WTC11 (cell line): ENCODE results near the gene SOCS7. TPM values are rescaled to one million over a fixed set of nuclear protein-coding genes. Genes with fewer than 3 reads are reported as not detected.

ENCODE experiments used
- ATAC-seq: fragments of 200-7000 bp; cut with Tn5 transposase; 2 replicates; pipeline ENCODE4 v1.10.0; 2021; ENCODE audit warnings: mild to moderate bottlenecking, moderate library complexity
- CTCF ChIA-PET: fragments of 300-600 bp; sonication (Branson Sonifier 250); formaldehyde crosslinking; loops from one replicate; lab custom pipeline; 2021; ENCODE audit warnings: antibody characterized with exemption; lab: Charles Lee
- POLR2A ChIA-PET: fragments of 350-600 bp; sonication (Branson Sonifier 250); formaldehyde crosslinking; loops from one replicate; lab custom pipeline; 2021; ENCODE audit warnings: antibody characterized with exemption; lab: Charles Lee
- DNase-seq: peaks from one replicate; pipeline ENCODE4 v3.0.0; 2021; ENCODE audit warnings: low spot score
- H3K27ac Mint-ChIP-seq: 2 replicates; pipeline ENCODE4 v1.8.0; 2021; ENCODE audit warnings: mixed read lengths
- H3K27me3 Mint-ChIP-seq: 2 replicates; pipeline ENCODE4 v1.8.0; 2021; ENCODE audit warnings: low read depth, mild to moderate bottlenecking, moderate library complexity, mixed read lengths
- H3K36me3 Mint-ChIP-seq: 2 replicates; pipeline ENCODE4 v1.8.0; 2021; ENCODE audit warnings: mixed read lengths
- H3K4me1 Mint-ChIP-seq: 2 replicates; pipeline ENCODE4 v1.8.0; 2022; ENCODE audit warnings: mixed read lengths
- H3K4me3 Mint-ChIP-seq: 2 replicates; pipeline ENCODE4 v1.8.0; 2021; ENCODE audit warnings: mild to moderate bottlenecking, moderate library complexity, mixed read lengths
- H3K9me3 Mint-ChIP-seq: 2 replicates; pipeline ENCODE4 v1.8.0; 2021; ENCODE audit warnings: mixed read lengths
- ATF6 ChIP-seq: sonication (generic); formaldehyde crosslinking; IDR thresholded peaks from 2 replicates; pipeline ENCODE4 v1.8.1; 2023; ENCODE audit warnings: mild to moderate bottlenecking, missing genetic modification reagents
- CREB1 ChIP-seq: sonication (generic); formaldehyde crosslinking; IDR thresholded peaks from 2 replicates; pipeline ENCODE4 v1.8.0; 2023; ENCODE audit warnings: mild to moderate bottlenecking, missing genetic modification reagents
- E2F4 ChIP-seq: sonication (generic); formaldehyde crosslinking; IDR thresholded peaks from 2 replicates; pipeline ENCODE4 v1.8.1; 2022; ENCODE audit warnings: low read depth, mild to moderate bottlenecking, moderate library complexity, missing genetic modification reagents, borderline replicate concordance
- ERG ChIP-seq: fragments of 250-450 bp; sonication (Bioruptor Pico); IDR thresholded peaks from 2 replicates; pipeline ENCODE4 v1.8.0; 2021; ENCODE audit warnings: mild to moderate bottlenecking
- ETV6 ChIP-seq: sonication (generic); formaldehyde crosslinking; IDR thresholded peaks from 2 replicates; pipeline ENCODE4 v1.8.1; 2022; ENCODE audit warnings: mild to moderate bottlenecking, missing genetic modification reagents
- HMGA2 ChIP-seq: fragments of 250-450 bp; sonication (Bioruptor Pico); IDR thresholded peaks from 2 replicates; pipeline ENCODE4 v1.4.0; 2021; ENCODE audit warnings: mild to moderate bottlenecking, moderate library complexity
- IRF1 ChIP-seq: sonication (generic); formaldehyde crosslinking; IDR thresholded peaks from 2 replicates; pipeline ENCODE4 v1.8.0; 2023; ENCODE audit warnings: missing genetic modification reagents
- NFATC4 ChIP-seq: fragments of 250-450 bp; sonication (Bioruptor Pico); IDR thresholded peaks from 2 replicates; pipeline ENCODE4 v1.9.0; 2021; ENCODE audit warnings: mild to moderate bottlenecking
- SMAD3 ChIP-seq: sonication (generic); formaldehyde crosslinking; IDR thresholded peaks from 2 replicates; pipeline ENCODE4 v1.8.0; 2022; ENCODE audit warnings: missing genetic modification reagents, mild to moderate bottlenecking, borderline replicate concordance
- ZNF138 ChIP-seq: sonication (generic); formaldehyde crosslinking; conservative IDR thresholded peaks from 2 replicates; pipeline ENCODE4 v1.8.1; 2022; ENCODE audit warnings: mild to moderate bottlenecking, moderate library complexity, missing genetic modification reagents
- ZNF219 ChIP-seq: sonication (generic); formaldehyde crosslinking; IDR thresholded peaks from 2 replicates; pipeline ENCODE4 v1.8.0; 2023; ENCODE audit warnings: missing genetic modification reagents, mild to moderate bottlenecking, borderline replicate concordance
- ZNF232 ChIP-seq: sonication (generic); formaldehyde crosslinking; IDR thresholded peaks from 2 replicates; pipeline ENCODE4 v1.8.0; 2022; ENCODE audit warnings: mild to moderate bottlenecking, missing genetic modification reagents
- ZNF317 ChIP-seq: sonication (generic); formaldehyde crosslinking; IDR thresholded peaks from 2 replicates; pipeline ENCODE4 v1.8.1; 2023; ENCODE audit warnings: low read depth, mild to moderate bottlenecking, moderate library complexity, missing genetic modification reagents, borderline replicate concordance
- ZNF416 ChIP-seq: fragments of 250-450 bp; sonication (Bioruptor Pico); IDR thresholded peaks from 2 replicates; pipeline ENCODE4 v1.9.0; 2021; ENCODE audit warnings: mild to moderate bottlenecking, inconsistent platforms
- ZNF671 ChIP-seq: fragments of 250-450 bp; sonication (Bioruptor Pico); IDR thresholded peaks from 2 replicates; pipeline ENCODE4 v1.8.0; 2021; ENCODE audit warnings: mild to moderate bottlenecking
- ZSCAN18 ChIP-seq: fragments of 250-450 bp; sonication (Bioruptor Pico); IDR thresholded peaks from 2 replicates; pipeline ENCODE4 v2.1.2; 2022; ENCODE audit warnings: mild to moderate bottlenecking, moderate library complexity
- total RNA-seq: library from RNA; stranded (reverse); gene quantifications from 3 replicates; pipeline ENCODE4 v1.2.3, GENCODE V29; 2021
- TF ChIP-seq, protein P1 (sequence below): sonication (generic); formaldehyde crosslinking; IDR thresholded peaks from 2 replicates; pipeline ENCODE4 v1.8.1; 2022; ENCODE audit warnings: mild to moderate bottlenecking, moderate library complexity, missing genetic modification reagents

SOCS7 gene
- total RNA-seq, 1 experiment from 2014 or later: 33.6 TPM

DNA sequence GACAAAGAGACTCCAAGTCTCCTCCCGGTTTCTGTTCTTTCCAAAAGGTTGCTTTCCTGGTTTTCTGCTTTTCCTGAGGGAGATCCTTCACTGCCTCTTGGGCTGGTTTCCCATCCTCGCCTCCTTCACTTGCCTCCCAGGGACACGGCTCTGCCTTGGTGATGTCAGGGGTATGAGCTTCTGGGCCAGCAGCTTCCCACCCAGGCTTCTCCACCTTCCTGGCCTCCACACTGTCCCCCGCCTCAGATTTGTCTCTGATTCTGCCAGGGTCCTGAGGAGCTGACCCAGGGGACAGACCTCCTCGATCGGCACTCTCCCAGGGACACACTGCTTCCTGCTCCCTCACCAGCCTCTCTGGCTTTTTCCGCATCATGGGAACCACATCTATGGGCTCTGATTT, 22.4 kb upstream of the SOCS7 start:
- H3K4me1 Mint-ChIP-seq: peaks cover 35% of the 10 kb centered on the region
- ChIA-PET POLR2A (interaction anchor here (0.6 kb wide), 2 partner anchors 57 to 90 kb away, joined by 3 read pairs; no protein-coding TSS in a partner anchor), CTCF (interaction anchor here (1.8 to 10.4 kb wide), 2 partner anchors 16 to 85 kb away, joined by 8 to 221 read pairs; partner anchors contain the start of gene GPR179)
- no peaks in the 10 kb centered on the region for H3K36me3 Mint-ChIP-seq
- no peaks in the 10 kb centered on the region for H3K9me3 Mint-ChIP-seq
- TF ChIP-seq SMAD3 (no peak), IRF1 (CRISPR knock-in tag) (no peak), ATF6 (no peak), ZNF416 (no peak), ETV6 (CRISPR knock-in tag) (no peak), ZNF671 (CRISPR knock-in tag) (no peak), ZNF219 (CRISPR knock-in tag) (no peak), HMGA2 (CRISPR knock-in tag) (no peak)
- no peaks in the 10 kb centered on the region for H3K27me3 Mint-ChIP-seq
- 0 out of 2 replicates have a peak overlapping the region, but pooled peaks have one; percentile 54 for H3K27ac Mint-ChIP-seq
- ATAC-seq (no peak), DNase-seq (no peak)
- no peak overlapping the region for H3K4me3 Mint-ChIP-seq

DNA sequence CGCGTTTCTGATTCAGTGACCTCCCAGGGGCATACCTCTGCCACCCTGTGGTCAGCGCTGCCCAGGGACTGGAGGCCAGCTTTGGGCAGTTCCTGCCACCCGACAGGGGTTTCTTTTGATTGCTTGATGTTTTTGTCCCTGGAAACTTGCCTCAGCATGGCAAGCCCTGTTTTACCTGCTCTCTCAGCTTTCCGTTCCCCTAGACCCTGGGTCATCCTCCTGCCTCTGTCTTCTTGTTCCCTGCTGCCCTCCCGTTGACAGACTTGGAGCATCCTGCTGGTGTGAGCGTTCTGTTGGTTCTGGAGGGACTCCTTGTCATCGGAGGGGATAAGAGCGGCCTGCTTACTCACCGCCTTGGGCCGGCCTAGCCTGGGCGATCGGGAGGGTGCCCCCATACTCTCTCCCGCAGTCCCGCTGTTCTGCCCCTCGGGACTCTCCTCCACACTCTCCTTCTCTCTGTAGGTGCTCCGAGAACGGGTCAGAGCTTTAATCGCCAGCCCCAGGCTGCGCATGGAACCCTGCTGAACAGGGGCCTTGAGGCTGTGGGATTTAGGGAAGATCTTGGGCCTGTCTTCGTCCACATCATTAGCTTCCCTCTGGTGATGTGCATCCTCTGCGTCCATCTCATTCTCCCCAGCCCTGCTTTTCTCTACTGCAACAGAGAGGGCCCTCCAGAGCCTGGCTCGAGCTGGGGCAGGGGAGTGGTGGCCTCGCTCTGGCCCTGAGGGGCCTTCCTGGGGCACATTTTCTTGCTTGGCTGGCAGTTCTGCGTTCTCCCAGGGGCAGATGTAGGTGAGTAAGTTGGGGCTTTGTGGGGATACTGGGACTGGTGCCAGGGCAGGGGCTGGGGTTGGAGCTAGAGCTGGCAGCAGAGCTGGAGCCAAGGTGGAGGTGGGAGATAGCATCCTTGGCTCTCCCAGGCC, 21.6 kb upstream of the SOCS7 start:
- no peaks in the 10 kb centered on the region for H3K36me3 Mint-ChIP-seq
- CTCF ChIA-PET: interaction anchor here (1.0 to 10.4 kb wide), 7 partner anchors 6 to 228 kb away, joined by 3 to 221 read pairs (median 13); partner anchors contain the start of gene GPR179
- TF ChIP-seq ZNF138 (no peak), ZNF317 (CRISPR knock-in tag) (no peak), E2F4 (CRISPR knock-in tag) (no peak), ZNF232 (CRISPR knock-in tag) (no peak), CREB1 (CRISPR knock-in tag) (no peak), ZSCAN18 (CRISPR knock-in tag) (no peak), ETV6 (CRISPR knock-in tag) (no peak), ERG (CRISPR knock-in tag) (no peak), ATF6 (no peak), NFATC4 (CRISPR knock-in tag) (no peak)
- TF ChIP-seq, protein P1, sequence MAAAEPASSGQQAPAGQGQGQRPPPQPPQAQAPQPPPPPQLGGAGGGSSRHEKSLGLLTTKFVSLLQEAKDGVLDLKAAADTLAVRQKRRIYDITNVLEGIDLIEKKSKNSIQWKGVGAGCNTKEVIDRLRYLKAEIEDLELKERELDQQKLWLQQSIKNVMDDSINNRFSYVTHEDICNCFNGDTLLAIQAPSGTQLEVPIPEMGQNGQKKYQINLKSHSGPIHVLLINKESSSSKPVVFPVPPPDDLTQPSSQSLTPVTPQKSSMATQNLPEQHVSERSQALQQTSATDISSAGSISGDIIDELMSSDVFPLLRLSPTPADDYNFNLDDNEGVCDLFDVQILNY: no peak
- TF ChIP-seq, all 79 proteins: peak for 0
- Mint-ChIP-seq H3K27me3 (no peaks in the 10 kb centered on the region), H3K9me3 (no peaks in the 10 kb centered on the region), H3K4me3 (no peak overlapping the region), H3K27ac (peak overlapping the region; percentile 13; the same call in 1 of the 2 replicates), H3K4me1 (peaks cover 29% of the 10 kb centered on the region)
- ATAC-seq: no peak
- POLR2A ChIA-PET: interaction anchor here (0.6 kb wide), 1 partner anchor 89 kb away, joined by 3 read pairs; no protein-coding TSS in a partner anchor
- no peak for DNase-seq
